ENCODE results near the gene CEP350.

DNA sequence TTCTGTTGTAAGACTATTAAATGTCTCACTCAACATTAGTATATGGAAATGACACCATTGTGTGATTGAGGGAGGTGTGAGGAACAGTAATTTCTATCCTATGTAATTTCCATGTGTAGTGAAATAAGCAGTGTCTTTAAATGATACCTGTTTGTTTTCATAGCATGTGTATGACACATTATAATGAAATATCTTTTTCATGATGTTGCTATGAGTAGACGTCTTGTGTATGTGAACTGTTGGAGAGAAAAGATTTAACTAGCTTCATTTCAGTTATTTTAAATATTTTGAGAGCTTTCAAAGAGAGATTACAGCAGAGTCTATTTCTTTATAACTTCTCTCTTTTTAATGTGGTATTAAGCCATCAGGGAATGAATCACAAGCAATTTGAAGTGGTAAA is 128.6 kb downstream of the CEP350 start:
- TF ChIP-seq, protein P1, sequence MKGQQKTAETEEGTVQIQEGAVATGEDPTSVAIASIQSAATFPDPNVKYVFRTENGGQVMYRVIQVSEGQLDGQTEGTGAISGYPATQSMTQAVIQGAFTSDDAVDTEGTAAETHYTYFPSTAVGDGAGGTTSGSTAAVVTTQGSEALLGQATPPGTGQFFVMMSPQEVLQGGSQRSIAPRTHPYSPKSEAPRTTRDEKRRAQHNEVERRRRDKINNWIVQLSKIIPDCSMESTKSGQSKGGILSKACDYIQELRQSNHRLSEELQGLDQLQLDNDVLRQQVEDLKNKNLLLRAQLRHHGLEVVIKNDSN (IDR thresholded peaks at IDR 0.05; ENCODE audit: borderline replicate concordance, low read depth): no peak
- TF ChIP-seq ELF1 (IDR thresholded peaks at IDR 0.05) (no peak), FOSL2 (IDR thresholded peaks at IDR 0.05; ENCODE audit: borderline replicate concordance, low read depth) (no peak), POLR2AphosphoS5 (IDR thresholded peaks at IDR 0.05; ENCODE audit: low read depth, low read length) (no peak), MXI1 (IDR thresholded peaks at IDR 0.05; ENCODE audit: low read depth, low read length) (no peak), JUND (IDR thresholded peaks at IDR 0.05) (no peak), NRF1 (IDR thresholded peaks at IDR 0.05; ENCODE audit: low read depth, low read length) (no peak), RAD21 (IDR thresholded peaks at IDR 0.05; ENCODE audit: low read length) (no peak), EP300 (IDR thresholded peaks at IDR 0.05; ENCODE audit: borderline replicate concordance in 1 of 2, low read depth in 1 of 2, low read length in 1 of 2) (no peak), NFIC (IDR thresholded peaks at IDR 0.05; ENCODE audit: borderline replicate concordance) (no peak)
- TF ChIP-seq, protein P2, sequence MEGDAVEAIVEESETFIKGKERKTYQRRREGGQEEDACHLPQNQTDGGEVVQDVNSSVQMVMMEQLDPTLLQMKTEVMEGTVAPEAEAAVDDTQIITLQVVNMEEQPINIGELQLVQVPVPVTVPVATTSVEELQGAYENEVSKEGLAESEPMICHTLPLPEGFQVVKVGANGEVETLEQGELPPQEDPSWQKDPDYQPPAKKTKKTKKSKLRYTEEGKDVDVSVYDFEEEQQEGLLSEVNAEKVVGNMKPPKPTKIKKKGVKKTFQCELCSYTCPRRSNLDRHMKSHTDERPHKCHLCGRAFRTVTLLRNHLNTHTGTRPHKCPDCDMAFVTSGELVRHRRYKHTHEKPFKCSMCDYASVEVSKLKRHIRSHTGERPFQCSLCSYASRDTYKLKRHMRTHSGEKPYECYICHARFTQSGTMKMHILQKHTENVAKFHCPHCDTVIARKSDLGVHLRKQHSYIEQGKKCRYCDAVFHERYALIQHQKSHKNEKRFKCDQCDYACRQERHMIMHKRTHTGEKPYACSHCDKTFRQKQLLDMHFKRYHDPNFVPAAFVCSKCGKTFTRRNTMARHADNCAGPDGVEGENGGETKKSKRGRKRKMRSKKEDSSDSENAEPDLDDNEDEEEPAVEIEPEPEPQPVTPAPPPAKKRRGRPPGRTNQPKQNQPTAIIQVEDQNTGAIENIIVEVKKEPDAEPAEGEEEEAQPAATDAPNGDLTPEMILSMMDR (IDR thresholded peaks at IDR 0.05): no peak
- TF ChIP-seq, protein P3, sequence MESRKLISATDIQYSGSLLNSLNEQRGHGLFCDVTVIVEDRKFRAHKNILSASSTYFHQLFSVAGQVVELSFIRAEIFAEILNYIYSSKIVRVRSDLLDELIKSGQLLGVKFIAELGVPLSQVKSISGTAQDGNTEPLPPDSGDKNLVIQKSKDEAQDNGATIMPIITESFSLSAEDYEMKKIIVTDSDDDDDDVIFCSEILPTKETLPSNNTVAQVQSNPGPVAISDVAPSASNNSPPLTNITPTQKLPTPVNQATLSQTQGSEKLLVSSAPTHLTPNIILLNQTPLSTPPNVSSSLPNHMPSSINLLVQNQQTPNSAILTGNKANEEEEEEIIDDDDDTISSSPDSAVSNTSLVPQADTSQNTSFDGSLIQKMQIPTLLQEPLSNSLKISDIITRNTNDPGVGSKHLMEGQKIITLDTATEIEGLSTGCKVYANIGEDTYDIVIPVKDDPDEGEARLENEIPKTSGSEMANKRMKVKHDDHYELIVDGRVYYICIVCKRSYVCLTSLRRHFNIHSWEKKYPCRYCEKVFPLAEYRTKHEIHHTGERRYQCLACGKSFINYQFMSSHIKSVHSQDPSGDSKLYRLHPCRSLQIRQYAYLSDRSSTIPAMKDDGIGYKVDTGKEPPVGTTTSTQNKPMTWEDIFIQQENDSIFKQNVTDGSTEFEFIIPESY (IDR thresholded peaks at IDR 0.05; ENCODE audit: borderline replicate concordance, low read depth): no peak
- TF ChIP-seq, protein P4, sequence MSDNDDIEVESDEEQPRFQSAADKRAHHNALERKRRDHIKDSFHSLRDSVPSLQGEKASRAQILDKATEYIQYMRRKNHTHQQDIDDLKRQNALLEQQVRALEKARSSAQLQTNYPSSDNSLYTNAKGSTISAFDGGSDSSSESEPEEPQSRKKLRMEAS (IDR thresholded peaks at IDR 0.05; ENCODE audit: low read depth): no peak
- TF ChIP-seq, protein P5, sequence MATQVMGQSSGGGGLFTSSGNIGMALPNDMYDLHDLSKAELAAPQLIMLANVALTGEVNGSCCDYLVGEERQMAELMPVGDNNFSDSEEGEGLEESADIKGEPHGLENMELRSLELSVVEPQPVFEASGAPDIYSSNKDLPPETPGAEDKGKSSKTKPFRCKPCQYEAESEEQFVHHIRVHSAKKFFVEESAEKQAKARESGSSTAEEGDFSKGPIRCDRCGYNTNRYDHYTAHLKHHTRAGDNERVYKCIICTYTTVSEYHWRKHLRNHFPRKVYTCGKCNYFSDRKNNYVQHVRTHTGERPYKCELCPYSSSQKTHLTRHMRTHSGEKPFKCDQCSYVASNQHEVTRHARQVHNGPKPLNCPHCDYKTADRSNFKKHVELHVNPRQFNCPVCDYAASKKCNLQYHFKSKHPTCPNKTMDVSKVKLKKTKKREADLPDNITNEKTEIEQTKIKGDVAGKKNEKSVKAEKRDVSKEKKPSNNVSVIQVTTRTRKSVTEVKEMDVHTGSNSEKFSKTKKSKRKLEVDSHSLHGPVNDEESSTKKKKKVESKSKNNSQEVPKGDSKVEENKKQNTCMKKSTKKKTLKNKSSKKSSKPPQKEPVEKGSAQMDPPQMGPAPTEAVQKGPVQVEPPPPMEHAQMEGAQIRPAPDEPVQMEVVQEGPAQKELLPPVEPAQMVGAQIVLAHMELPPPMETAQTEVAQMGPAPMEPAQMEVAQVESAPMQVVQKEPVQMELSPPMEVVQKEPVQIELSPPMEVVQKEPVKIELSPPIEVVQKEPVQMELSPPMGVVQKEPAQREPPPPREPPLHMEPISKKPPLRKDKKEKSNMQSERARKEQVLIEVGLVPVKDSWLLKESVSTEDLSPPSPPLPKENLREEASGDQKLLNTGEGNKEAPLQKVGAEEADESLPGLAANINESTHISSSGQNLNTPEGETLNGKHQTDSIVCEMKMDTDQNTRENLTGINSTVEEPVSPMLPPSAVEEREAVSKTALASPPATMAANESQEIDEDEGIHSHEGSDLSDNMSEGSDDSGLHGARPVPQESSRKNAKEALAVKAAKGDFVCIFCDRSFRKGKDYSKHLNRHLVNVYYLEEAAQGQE (IDR thresholded peaks at IDR 0.05; ENCODE audit: low read depth, low read length): no peak

Data from SK-N-SH (cell line).